HEK293 (cell line): ENCODE results near the gene DMBT1.

Experiments used
- ZBTB1 ChIP-seq: fragments of 450-650 bp; formaldehyde crosslinking; IDR thresholded peaks from 2 replicates; pipeline ENCODE4 v1.5.1; 2016; ENCODE audit warnings: missing biosample characterization, missing genetic modification characterization
- TF ChIP-seq, protein P1 (sequence below): fragments of 450-650 bp; formaldehyde crosslinking; IDR thresholded peaks from 2 replicates; pipeline ENCODE4 v1.5.1; 2016; ENCODE audit warnings: missing biosample characterization, missing genetic modification characterization
- TF ChIP-seq, protein P2 (sequence below): fragments of 450-650 bp; formaldehyde crosslinking; IDR thresholded peaks from 2 replicates; pipeline ENCODE4 v1.5.1; 2016; ENCODE audit warnings: missing biosample characterization, missing genetic modification characterization
- TF ChIP-seq, protein P3 (sequence below): fragments of 450-650 bp; formaldehyde crosslinking; IDR thresholded peaks from 2 replicates; pipeline ENCODE4 v1.5.1; 2016; ENCODE audit warnings: missing biosample characterization, missing genetic modification characterization
- TF ChIP-seq, protein P4 (sequence below): fragments of 450-650 bp; formaldehyde crosslinking; IDR thresholded peaks from 2 replicates; pipeline ENCODE4 v1.5.1; 2016; ENCODE audit warnings: missing biosample characterization, missing genetic modification characterization

DNA sequence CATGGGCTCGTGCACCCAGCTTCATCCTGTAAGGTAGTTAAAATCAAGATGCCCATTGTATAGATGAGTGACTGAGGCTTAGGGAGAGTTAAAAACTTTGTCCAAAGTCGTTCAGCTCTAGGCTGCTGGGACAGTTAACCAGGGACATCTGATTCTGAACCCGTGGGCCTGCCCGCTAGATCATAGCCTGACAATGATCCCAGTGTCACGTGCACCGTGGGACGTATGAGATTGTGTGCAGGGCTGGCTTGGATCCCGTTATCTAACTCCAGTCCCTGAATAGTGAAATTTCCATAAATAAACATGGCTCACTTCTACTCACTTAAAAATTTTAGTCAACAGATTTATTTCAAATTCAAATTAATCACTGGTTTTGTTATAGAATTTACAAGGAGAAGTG lies 114.2 kb downstream of the DMBT1 start:
- TF ChIP-seq, protein P1, sequence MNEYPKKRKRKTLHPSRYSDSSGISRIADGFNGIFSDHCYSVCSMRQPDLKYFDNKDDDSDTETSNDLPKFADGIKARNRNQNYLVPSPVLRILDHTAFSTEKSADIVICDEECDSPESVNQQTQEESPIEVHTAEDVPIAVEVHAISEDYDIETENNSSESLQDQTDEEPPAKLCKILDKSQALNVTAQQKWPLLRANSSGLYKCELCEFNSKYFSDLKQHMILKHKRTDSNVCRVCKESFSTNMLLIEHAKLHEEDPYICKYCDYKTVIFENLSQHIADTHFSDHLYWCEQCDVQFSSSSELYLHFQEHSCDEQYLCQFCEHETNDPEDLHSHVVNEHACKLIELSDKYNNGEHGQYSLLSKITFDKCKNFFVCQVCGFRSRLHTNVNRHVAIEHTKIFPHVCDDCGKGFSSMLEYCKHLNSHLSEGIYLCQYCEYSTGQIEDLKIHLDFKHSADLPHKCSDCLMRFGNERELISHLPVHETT (tag by site-specific recombination) = no peak
- TF ChIP-seq ZBTB1 (tag by site-specific recombination) = no peak
- TF ChIP-seq, protein P2, sequence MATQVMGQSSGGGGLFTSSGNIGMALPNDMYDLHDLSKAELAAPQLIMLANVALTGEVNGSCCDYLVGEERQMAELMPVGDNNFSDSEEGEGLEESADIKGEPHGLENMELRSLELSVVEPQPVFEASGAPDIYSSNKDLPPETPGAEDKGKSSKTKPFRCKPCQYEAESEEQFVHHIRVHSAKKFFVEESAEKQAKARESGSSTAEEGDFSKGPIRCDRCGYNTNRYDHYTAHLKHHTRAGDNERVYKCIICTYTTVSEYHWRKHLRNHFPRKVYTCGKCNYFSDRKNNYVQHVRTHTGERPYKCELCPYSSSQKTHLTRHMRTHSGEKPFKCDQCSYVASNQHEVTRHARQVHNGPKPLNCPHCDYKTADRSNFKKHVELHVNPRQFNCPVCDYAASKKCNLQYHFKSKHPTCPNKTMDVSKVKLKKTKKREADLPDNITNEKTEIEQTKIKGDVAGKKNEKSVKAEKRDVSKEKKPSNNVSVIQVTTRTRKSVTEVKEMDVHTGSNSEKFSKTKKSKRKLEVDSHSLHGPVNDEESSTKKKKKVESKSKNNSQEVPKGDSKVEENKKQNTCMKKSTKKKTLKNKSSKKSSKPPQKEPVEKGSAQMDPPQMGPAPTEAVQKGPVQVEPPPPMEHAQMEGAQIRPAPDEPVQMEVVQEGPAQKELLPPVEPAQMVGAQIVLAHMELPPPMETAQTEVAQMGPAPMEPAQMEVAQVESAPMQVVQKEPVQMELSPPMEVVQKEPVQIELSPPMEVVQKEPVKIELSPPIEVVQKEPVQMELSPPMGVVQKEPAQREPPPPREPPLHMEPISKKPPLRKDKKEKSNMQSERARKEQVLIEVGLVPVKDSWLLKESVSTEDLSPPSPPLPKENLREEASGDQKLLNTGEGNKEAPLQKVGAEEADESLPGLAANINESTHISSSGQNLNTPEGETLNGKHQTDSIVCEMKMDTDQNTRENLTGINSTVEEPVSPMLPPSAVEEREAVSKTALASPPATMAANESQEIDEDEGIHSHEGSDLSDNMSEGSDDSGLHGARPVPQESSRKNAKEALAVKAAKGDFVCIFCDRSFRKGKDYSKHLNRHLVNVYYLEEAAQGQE = no peak
- TF ChIP-seq, protein P3, sequence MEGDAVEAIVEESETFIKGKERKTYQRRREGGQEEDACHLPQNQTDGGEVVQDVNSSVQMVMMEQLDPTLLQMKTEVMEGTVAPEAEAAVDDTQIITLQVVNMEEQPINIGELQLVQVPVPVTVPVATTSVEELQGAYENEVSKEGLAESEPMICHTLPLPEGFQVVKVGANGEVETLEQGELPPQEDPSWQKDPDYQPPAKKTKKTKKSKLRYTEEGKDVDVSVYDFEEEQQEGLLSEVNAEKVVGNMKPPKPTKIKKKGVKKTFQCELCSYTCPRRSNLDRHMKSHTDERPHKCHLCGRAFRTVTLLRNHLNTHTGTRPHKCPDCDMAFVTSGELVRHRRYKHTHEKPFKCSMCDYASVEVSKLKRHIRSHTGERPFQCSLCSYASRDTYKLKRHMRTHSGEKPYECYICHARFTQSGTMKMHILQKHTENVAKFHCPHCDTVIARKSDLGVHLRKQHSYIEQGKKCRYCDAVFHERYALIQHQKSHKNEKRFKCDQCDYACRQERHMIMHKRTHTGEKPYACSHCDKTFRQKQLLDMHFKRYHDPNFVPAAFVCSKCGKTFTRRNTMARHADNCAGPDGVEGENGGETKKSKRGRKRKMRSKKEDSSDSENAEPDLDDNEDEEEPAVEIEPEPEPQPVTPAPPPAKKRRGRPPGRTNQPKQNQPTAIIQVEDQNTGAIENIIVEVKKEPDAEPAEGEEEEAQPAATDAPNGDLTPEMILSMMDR = no peak
- TF ChIP-seq, protein P4, sequence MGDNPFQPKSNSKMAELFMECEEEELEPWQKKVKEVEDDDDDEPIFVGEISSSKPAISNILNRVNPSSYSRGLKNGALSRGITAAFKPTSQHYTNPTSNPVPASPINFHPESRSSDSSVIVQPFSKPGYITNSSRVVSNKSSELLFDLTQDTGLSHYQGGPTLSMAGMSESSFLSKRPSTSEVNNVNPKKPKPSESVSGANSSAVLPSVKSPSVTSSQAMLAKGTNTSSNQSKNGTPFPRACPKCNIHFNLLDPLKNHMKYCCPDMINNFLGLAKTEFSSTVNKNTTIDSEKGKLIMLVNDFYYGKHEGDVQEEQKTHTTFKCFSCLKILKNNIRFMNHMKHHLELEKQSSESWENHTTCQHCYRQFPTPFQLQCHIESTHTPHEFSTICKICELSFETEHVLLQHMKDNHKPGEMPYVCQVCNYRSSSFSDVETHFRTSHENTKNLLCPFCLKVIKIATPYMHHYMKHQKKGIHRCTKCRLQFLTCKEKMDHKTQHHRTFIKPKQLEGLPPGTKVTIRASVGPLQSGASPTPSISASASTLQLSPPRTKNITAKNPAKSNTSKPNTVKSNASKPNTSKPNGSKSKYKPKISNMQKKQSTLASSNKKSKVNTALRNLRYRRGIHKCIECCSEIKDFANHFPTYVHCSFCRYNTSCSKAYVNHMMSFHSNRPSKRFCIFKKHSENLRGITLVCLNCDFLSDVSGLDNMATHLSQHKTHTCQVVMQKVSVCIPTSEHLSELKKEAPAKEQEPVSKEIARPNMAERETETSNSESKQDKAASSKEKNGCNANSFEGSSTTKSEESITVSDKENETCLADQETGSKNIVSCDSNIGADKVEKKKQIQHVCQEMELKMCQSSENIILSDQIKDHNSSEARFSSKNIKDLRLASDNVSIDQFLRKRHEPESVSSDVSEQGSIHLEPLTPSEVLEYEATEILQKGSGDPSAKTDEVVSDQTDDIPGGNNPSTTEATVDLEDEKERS (tag by site-specific recombination) = no peak
